Neural progenitor cell (in vitro differentiated cells): Measurements from ENCODE around the gene CFAP92. TPM values are rescaled to one million over a fixed set of nuclear protein-coding genes. Genes with fewer than 3 reads are reported as not detected.
A peak's percentile ranks its signal among the peaks of the same experiment; 100 is the strongest.

Source experiments
- DNase-seq: peaks from one replicate; pipeline ENCODE4 v3.0.0-alpha.2; 2016; ENCODE audit warnings: low spot score
- H2AFZ ChIP-seq: fragments of 200-600 bp; sonication (generic); replicated peaks from 2 replicates; pipeline ENCODE4 v1.6.1; 2016; ENCODE audit warnings: antibody characterized with exemption
- H3F3A ChIP-seq: fragments of 200-600 bp; sonication (generic); 2 replicates; pipeline ENCODE4 v1.6.1; 2016; ENCODE audit warnings: antibody characterized with exemption, low read depth
- H3K27ac ChIP-seq: fragments of 200-600 bp; sonication (generic); 2 replicates; pipeline ENCODE4 v1.5.1; 2016; ENCODE audit warnings: mild to moderate bottlenecking
- H3K27me3 ChIP-seq: fragments of 200-600 bp; sonication (generic); 2 replicates; pipeline ENCODE4 v1.6.1; 2016; ENCODE audit warnings: mild to moderate bottlenecking, moderate library complexity
- H3K36me3 ChIP-seq: fragments of 200-600 bp; sonication (generic); 2 replicates; pipeline ENCODE4 v1.5.1; 2016
- H3K4me1 ChIP-seq: fragments of 200-600 bp; sonication (generic); 2 replicates; pipeline ENCODE4 v1.6.1; 2016; ENCODE audit warnings: mixed run types
- H3K4me2 ChIP-seq: fragments of 200-600 bp; sonication (generic); 2 replicates; pipeline ENCODE4 v1.6.1; 2016
- H3K4me3 ChIP-seq: fragments of 200-600 bp; sonication (generic); 2 replicates; pipeline ENCODE4 v1.5.1; 2016
- H3K79me2 ChIP-seq: fragments of 200-600 bp; sonication (generic); 2 replicates; pipeline ENCODE4 v1.6.1; 2016; ENCODE audit warnings: low read depth
- H3K9ac ChIP-seq: fragments of 200-600 bp; sonication (generic); 2 replicates; pipeline ENCODE4 v1.6.1; 2016
- H3K9me3 ChIP-seq: fragments of 200-600 bp; sonication (generic); 2 replicates; pipeline ENCODE4 v1.5.1; 2016; ENCODE audit warnings: low read depth
- H4K20me1 ChIP-seq: fragments of 200-600 bp; sonication (generic); 2 replicates; pipeline ENCODE4 v1.6.1; 2016; ENCODE audit warnings: low read depth
- H3K27ac Mint-ChIP-seq: 3 replicates; pipeline ENCODE4 v1.8.0; 2021; ENCODE audit warnings: mixed read lengths
- H3K27me3 Mint-ChIP-seq: 2 replicates; pipeline ENCODE4 v1.8.0; 2022; ENCODE audit warnings: low read depth, mild to moderate bottlenecking, inconsistent platforms, moderate library complexity, mixed read lengths; ENCODE audit not compliant: insufficient read depth
- H3K36me3 Mint-ChIP-seq: 3 replicates; pipeline ENCODE4 v1.8.0; 2021; ENCODE audit warnings: mixed read lengths
- H3K4me1 Mint-ChIP-seq: 3 replicates; pipeline ENCODE4 v1.8.0; 2021; ENCODE audit warnings: mixed read lengths
- H3K4me3 Mint-ChIP-seq: 3 replicates; pipeline ENCODE4 v1.8.0; 2021; ENCODE audit warnings: mild to moderate bottlenecking, moderate library complexity, mixed read lengths
- H3K9me3 Mint-ChIP-seq: 3 replicates; pipeline ENCODE4 v1.8.0; 2020; ENCODE audit warnings: mixed read lengths
- EZH2 ChIP-seq: fragments of 200-600 bp; sonication (generic); IDR thresholded peaks from 2 replicates; pipeline ENCODE4 v1.6.1; 2017; ENCODE audit warnings: antibody characterized with exemption, mild to moderate bottlenecking, moderate library complexity
- EZH2phosphoT487 ChIP-seq: fragments of 200-600 bp; sonication (generic); IDR thresholded peaks from 2 replicates; pipeline ENCODE4 v1.6.1; 2017; ENCODE audit warnings: antibody characterized with exemption
- total RNA-seq: library from RNA; depleted of rRNA; stranded (reverse); fragments of >200 nt; gene quantifications from 2 replicates; pipeline ENCODE4 v1.2.3, GENCODE V29; 2015; ENCODE audit warnings: low replicate concordance
- TF ChIP-seq, protein P1 (sequence below): fragments of 200-600 bp; sonication (generic); IDR thresholded peaks from 2 replicates; pipeline ENCODE4 v1.5.1; 2017; ENCODE audit warnings: antibody characterized with exemption, mild to moderate bottlenecking

CFAP92 gene
- total RNA-seq, 1 donor from 2014 or later = 5.5 TPM

GRCh38 chr3:128995737-128996136 lies 1.9 kb upstream of the CFAP92 start:
- Histone ChIP-seq H3K9me3 (no peaks in the 10 kb centered on the region), H3K27me3 (peaks cover 29% of the 10 kb centered on the region), H3K4me3 (no peak overlapping the region), H3K79me2 (no peaks in the 10 kb centered on the region), H3K9ac (no peak overlapping the region), H3K36me3 (no peaks in the 10 kb centered on the region), H3K4me2 (peak overlapping the region; percentile 4), H4K20me1 (no peaks in the 10 kb centered on the region), H3K27ac (no peak overlapping the region), H3F3A (peaks cover 38% of the 10 kb centered on the region), H3K4me1 (peaks cover 54% of the 10 kb centered on the region), H2AFZ (no peak overlapping the region)
- Mint-ChIP-seq H3K27ac (peak overlapping the region; percentile 97), H3K4me3 (peak overlapping the region; percentile 52), H3K9me3 (no peaks in the 10 kb centered on the region), H3K4me1 (peaks cover 77% of the 10 kb centered on the region), H3K27me3 (peaks cover 9% of the 10 kb centered on the region), H3K36me3 (peaks cover 8% of the 10 kb centered on the region)
- peak; percentile 52 for DNase-seq
- TF ChIP-seq, protein P1, sequence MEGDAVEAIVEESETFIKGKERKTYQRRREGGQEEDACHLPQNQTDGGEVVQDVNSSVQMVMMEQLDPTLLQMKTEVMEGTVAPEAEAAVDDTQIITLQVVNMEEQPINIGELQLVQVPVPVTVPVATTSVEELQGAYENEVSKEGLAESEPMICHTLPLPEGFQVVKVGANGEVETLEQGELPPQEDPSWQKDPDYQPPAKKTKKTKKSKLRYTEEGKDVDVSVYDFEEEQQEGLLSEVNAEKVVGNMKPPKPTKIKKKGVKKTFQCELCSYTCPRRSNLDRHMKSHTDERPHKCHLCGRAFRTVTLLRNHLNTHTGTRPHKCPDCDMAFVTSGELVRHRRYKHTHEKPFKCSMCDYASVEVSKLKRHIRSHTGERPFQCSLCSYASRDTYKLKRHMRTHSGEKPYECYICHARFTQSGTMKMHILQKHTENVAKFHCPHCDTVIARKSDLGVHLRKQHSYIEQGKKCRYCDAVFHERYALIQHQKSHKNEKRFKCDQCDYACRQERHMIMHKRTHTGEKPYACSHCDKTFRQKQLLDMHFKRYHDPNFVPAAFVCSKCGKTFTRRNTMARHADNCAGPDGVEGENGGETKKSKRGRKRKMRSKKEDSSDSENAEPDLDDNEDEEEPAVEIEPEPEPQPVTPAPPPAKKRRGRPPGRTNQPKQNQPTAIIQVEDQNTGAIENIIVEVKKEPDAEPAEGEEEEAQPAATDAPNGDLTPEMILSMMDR = no peak
- TF ChIP-seq EZH2phosphoT487 = no peak

GRCh38 chr3:128994581-128995546 lies 988 bp upstream of the CFAP92 start:
- DNase-seq = no peak
- Histone ChIP-seq H3K27ac (no peak overlapping the region), H3K79me2 (no peaks in the 10 kb centered on the region), H4K20me1 (no peaks in the 10 kb centered on the region), H3K4me2 (peak overlapping the region; percentile 84), H2AFZ (no peak overlapping the region), H3K36me3 (no peaks in the 10 kb centered on the region), H3K27me3 (peaks cover 20% of the 10 kb centered on the region), H3K4me3 (no peak overlapping the region), H3F3A (peaks cover 29% of the 10 kb centered on the region), H3K9me3 (no peaks in the 10 kb centered on the region), H3K4me1 (peaks cover 45% of the 10 kb centered on the region), H3K9ac (no peak overlapping the region)
- TF ChIP-seq EZH2 (no peak), EZH2phosphoT487 (no peak)
- TF ChIP-seq, protein P1 = no peak
- Mint-ChIP-seq H3K36me3 (peaks cover 8% of the 10 kb centered on the region), H3K27me3 (peaks cover 6% of the 10 kb centered on the region), H3K9me3 (no peaks in the 10 kb centered on the region), H3K27ac (peak overlapping the region; percentile 95), H3K4me1 (peaks cover 69% of the 10 kb centered on the region), H3K4me3 (peak overlapping the region; percentile 87)

DNA sequence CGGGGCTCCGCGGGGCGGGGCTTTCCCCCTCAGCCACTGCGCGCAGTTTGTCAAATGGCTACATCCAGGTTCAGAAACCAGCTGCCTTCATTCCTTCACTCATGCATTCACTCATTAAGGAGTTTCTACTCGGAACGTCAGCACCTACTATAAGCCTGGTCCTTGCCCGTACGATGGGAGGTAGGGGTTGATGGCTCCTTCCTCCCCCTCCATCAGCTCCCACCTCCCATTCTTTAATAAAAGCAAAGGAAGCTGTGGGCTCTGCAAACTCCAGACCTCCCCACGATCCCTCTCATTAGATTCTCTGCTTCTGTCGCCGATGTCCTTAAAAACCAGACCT lies 267 bp upstream of the CFAP92 start:
- no peaks in the 10 kb centered on the region for H3K79me2 ChIP-seq
- no peak overlapping the region for H3K9ac ChIP-seq
- DNase-seq = no peak
- H4K20me1 ChIP-seq = no peaks in the 10 kb centered on the region
- peaks cover 40% of the 10 kb centered on the region for H3K4me1 ChIP-seq
- Mint-ChIP-seq H3K36me3 (peaks cover 8% of the 10 kb centered on the region), H3K4me3 (peak overlapping the region; percentile 87), H3K27ac (peak overlapping the region; percentile 95), H3K27me3 (peaks cover 6% of the 10 kb centered on the region), H3K9me3 (no peaks in the 10 kb centered on the region), H3K4me1 (peaks cover 64% of the 10 kb centered on the region)
- peak overlapping the region; percentile 84 for H3K4me2 ChIP-seq
- H3K9me3 ChIP-seq = no peaks in the 10 kb centered on the region
- H3K27me3 ChIP-seq = peaks cover 17% of the 10 kb centered on the region
- H2AFZ ChIP-seq = no peak overlapping the region
- peak overlapping the region; percentile 47 for H3K4me3 ChIP-seq
- H3F3A ChIP-seq = peaks cover 22% of the 10 kb centered on the region
- no peaks in the 10 kb centered on the region for H3K36me3 ChIP-seq
- no peak overlapping the region for H3K27ac ChIP-seq
- no peak for TF ChIP-seq EZH2phosphoT487
- peak; percentile 3 for TF ChIP-seq EZH2
- TF ChIP-seq, protein P1 = no peak
